Tongue (tissue), 2 donors: ENCODE measurements around the gene STC2. TPM values are rescaled to one million over a fixed set of nuclear protein-coding genes. Genes with fewer than 3 reads are reported as not detected.
A peak's percentile ranks its signal among the peaks of the same experiment; 100 is the strongest.

Experiments used
- DNase-seq: peaks from one replicate; pipeline ENCODE4 v3.0.0-alpha.2; 2015
- total RNA-seq: library from RNA; depleted of rRNA; stranded (reverse); fragments of >200 nt; gene quantifications from one replicate; pipeline ENCODE4 v1.2.3, GENCODE V29; 2014

STC2 gene
- total RNA-seq, 1 donor from 2014 or later: 29.2 TPM

- peak; percentile 56 for DNase-seq
Measured at GRCh38 chr5:173328844-173329490, 753 bp upstream of the STC2 start.

- no peak for DNase-seq
Measured at GRCh38 chr5:173327084-173327947, 898 bp downstream of the STC2 start.

GRCh38 chr5:173326501-173326960 lies 1.7 kb downstream of the STC2 start:
- no peak for DNase-seq

GRCh38 chr5:173325091-173325698 lies 3.0 kb downstream of the STC2 start:
- DNase-seq: no peak

GRCh38 chr5:173324115-173325001 lies 3.9 kb downstream of the STC2 start:
- DNase-seq: peak; percentile 97

- DNase-seq: no peak
Measured at GRCh38 chr5:173323799-173324114, 4.5 kb downstream of the STC2 start.

GRCh38 chr5:173323106-173323798 lies 5.0 kb downstream of the STC2 start:
- no peak for DNase-seq

- no peak for DNase-seq
Measured at GRCh38 chr5:173321886-173322285, 6.3 kb downstream of the STC2 start.

- peak; percentile 88 for DNase-seq
Measured at GRCh38 chr5:173320259-173320658, 8.0 kb downstream of the STC2 start.

GRCh38 chr5:173319646-173320045 lies 8.6 kb downstream of the STC2 start:
- peak; percentile 66 for DNase-seq

GRCh38 chr5:173318881-173319620 lies 9.2 kb downstream of the STC2 start:
- no peak for DNase-seq

- DNase-seq: no peak
Measured at GRCh38 chr5:173318330-173318729, 9.9 kb downstream of the STC2 start.

- DNase-seq: no peak
Measured at GRCh38 chr5:173317852-173318251, 10.4 kb downstream of the STC2 start.

- no peak for DNase-seq
Measured at GRCh38 chr5:173317091-173317730, 11.0 kb downstream of the STC2 start.

GRCh38 chr5:173316339-173317020 lies 11.7 kb downstream of the STC2 start:
- DNase-seq: no peak

- DNase-seq: peak; percentile 94
Measured at GRCh38 chr5:173315495-173316338, 12.5 kb downstream of the STC2 start.

GRCh38 chr5:173314166-173314952 lies 13.9 kb downstream of the STC2 start:
- DNase-seq: no peak

GRCh38 chr5:173313351-173313801 lies 14.8 kb downstream of the STC2 start:
- DNase-seq: no peak
